Left colon (tissue), 2 donors: Measurements from ENCODE around the gene ADCY4. TPM values are rescaled to one million over a fixed set of nuclear protein-coding genes. Genes with fewer than 3 reads are reported as not detected.

Source experiments
- ATAC-seq: fragments of 200-7000 bp; cut with Tn5 transposase; one replicate; pipeline ENCODE4 v1.9.1; 2020; ENCODE audit warnings: mild to moderate bottlenecking, moderate library complexity
- DNase-seq, 2 donors: peaks; one replicate each; pipeline ENCODE4 v3.0.0-alpha.2; 2020
- intact Hi-C, 2 donors: fragments of 100-400 bp; cut with DNase I in 1 of 2; cut with micrococcal nuclease in 1 of 2; formaldehyde crosslinking; loops; one replicate each; pipeline versions ENCODE4 v1.11.2 to v1.14.0; 2022; cut with DNase I, micrococcal nuclease
- total RNA-seq, 2 donors: library from RNA; stranded (reverse); fragmentation: NEBNext Ultra II Directional; extraction: Animal tissue kit (Norgen Biotek cat#: 25700); gene quantifications; one replicate each; pipeline ENCODE4 v1.2.1, GENCODE V29; 2021
- donor health status: DM: no; HTN: no; CAD: no.
- donor health status: DM: yes; HTN: yes; CAD: no.

Gene ADCY4
- total RNA-seq, 2 donors from 2014 or later: 10.1 to 16.4 TPM

DNA sequence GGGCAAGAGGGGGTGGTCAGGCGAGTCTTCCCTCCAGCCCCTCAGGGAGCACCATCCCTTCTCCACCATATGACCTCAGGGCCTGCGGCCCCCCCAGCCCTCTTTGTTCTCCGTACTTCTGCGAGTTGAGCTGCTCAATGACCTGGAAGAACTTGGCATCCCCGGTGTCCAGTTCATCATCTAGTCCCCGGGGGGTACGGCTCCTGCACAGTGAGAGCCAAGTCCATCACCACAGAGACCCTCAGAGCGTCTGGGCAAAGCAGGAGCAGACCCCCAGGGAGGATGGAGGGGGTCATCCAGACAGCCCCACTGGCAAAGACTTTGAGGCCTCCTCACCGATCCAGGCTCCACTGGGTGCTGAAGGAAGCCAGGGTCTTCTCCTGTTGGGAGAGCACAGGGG, 8.9 kb downstream of the ADCY4 start:
- ATAC-seq: no peak
- DNase-seq: no peak
- intact Hi-C loops: no loop called here

DNA sequence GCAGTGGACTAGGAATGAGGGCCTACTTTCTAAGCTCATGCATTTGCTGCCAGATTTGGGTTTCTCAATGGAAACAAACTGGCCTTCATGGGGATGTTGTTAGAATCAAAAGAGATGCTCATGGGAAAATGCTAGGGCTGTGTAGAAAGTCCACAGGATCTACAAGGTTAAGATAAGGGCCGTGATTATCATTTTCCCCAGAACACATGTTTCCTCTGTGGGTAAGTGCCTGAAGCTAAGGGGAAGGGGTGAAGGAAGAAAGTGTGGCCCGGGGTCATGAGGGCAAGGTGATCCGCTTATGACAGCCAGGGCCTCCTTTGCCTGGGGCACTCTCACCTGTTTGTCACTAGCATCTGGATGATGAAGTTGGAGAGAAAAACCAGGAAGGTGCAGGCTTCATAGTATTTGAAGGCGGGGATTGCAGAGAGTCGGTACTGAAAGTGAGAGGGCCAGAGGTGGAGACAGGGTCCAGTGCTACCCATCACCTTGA, 9.8 kb downstream of the ADCY4 start:
- DNase-seq: no peak
- intact Hi-C loops: no loop called here
- no peak for ATAC-seq

DNA sequence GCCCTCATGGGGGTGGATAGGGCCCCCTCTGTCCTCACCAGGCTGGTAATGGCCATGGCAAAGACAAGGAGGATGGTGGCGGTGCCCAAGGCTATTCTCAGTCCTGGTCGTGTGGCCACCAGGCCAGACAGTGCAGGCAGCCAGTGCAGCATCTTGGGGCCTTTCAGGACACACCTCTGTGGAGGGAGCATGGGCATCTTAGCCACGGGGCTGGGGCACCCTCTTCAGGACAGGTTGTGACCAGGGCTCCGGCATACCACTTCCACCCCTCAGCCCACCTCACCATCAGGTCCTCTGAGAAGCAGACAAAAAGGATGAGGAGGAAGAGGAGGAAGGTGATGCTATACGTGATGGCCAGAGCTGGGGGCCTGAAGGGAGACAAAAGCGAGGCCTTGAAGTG, 10.8 kb downstream of the ADCY4 start:
- DNase-seq: no peak
- no peak for ATAC-seq
- intact Hi-C loops: no loop called here

DNA sequence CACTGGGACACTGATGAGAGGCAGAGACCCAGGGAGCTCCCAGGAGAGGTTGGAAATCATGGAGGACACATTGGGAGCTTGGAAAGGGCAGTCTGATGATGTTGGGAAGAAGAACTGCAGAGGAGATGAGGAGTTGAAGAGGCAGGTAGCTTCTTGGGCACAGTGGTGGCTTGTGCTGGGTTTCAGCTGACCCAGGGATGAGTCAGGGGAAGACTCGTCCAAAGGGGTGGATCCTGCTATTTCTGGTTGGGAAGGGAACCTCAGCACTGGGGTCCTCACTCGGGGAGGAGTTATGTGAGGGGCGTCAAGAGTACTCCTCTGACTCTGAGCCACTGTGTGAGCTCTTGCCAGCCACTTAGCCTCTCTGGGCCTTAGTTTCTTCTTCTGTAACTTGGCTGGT, 11.5 kb downstream of the ADCY4 start:
- ATAC-seq: no peak
- no peak for DNase-seq
- intact Hi-C loops: no loop called here

DNA sequence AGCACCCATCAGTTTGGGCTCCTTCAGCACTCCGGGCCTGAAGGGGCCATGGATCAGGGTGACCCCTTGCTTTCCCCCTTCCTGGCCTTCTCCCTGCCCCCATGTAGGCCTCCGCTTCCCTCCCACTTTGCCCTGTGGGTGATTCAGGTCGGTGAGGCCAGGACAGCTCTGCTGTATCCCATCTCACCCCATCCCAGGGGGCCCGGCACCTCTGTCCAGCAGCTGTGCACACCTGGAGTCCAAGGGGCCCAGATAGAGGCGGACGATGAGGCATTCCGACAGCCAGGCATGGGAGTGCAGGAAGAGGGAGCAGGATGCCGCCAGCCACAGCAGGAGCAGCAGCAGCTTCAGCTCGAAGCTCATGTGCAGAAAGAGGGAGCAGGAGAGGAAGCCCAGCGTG, 12.2 kb downstream of the ADCY4 start:
- DNase-seq: no peak
- no peak for ATAC-seq
- intact Hi-C loops: no loop called here

DNA sequence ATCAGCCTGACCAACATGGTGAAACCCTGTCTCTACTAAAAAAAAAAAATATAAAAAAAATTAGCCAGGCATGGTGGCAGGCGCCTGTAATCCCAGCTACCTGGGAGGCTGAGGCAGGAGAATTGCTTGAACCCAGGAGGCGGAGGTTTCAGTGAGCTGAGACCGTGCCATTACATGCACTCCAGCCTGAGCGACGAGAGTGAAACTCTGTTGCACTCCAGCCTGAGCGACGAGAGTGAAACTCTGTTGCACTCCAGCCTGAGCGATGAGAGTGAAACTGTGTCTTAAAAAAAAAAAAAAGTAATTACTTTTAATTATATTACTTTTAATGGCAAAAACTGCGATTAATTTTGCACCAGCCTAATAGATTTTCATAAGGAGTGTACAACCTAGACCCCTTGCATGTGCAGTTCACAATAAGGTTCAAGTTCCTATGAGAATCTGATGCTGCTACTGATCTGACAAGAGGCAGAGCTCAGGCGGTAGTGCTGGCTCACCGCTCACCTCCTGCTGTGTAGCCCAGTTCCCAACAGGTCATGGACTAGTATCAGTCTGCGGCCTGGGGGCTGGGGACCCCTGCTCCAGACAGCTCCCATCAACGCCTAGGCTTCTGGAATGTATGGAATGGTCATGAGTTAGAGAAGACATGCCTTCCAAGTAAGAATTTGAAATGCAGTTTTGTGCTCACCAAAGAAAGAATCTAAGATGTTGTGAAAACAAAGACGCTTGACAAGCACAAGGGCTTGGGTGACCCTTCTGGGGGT, 13.5 kb downstream of the ADCY4 start:
- peak in 1 of 2 donors; percentile 2 for DNase-seq
- intact Hi-C loops: no loop called here
- ATAC-seq: no peak

DNA sequence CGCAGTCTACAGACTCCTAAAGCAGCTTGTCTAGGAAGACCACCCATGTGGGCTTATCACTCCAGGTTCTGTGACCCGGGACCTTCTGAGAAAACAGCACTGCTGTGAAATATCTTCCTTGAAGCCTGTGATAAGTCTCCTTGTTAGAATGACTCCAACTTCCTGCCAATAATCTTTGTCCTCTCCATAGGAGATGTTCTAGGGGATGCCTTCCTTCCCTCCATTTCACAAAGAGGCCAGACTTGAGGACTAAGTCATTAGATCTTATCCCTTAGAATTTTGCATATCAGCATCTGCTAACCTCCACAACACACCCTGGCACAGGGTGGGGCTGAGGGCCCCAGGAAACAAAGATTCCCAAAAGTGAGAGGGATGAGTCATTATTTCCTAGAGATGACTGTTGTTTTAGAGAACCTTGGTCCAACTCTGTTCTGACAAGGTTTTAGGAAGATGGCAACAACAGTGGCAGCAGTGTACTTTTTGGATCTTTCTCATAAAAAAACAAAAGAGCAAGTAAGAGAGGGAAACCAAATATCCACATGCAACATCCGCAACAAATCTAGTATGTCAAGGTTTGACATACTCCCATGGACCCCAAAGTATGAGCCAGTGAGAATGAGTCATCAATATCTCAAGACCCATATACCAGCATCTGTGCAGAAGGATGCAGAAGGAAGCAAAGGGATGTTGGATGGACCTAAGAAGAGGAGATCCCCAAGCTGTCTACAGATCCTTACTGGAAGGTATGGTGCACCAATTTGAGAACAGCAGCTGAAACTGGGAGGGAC, 17.5 kb downstream of the ADCY4 start:
- ATAC-seq: no peak
- DNase-seq: no peak

DNA sequence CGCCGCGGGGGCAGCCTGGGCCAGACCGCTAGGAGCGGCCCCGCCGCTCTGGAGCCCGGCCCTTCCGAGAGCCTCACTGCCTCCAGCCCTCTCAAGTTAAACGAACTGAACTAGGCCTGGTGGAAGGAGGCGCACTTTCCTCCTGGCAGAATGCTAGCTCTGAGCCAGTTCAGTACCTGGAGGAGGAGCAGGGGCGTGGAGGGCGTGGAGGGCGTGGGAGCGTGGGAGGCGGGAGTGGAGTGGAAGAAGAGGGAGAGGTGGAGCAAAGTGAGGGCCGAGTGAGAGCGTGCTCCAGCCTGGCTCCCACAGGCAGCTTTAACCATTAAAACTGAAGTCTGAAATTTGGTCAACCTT, 18.3 kb downstream of the ADCY4 start:
- peak; percentile 13 for ATAC-seq
- DNase-seq: no peak

More for the DNA sequence above, 17.5 kb downstream of the ADCY4 start:
- intact Hi-C loops: no loop called here

DNA sequence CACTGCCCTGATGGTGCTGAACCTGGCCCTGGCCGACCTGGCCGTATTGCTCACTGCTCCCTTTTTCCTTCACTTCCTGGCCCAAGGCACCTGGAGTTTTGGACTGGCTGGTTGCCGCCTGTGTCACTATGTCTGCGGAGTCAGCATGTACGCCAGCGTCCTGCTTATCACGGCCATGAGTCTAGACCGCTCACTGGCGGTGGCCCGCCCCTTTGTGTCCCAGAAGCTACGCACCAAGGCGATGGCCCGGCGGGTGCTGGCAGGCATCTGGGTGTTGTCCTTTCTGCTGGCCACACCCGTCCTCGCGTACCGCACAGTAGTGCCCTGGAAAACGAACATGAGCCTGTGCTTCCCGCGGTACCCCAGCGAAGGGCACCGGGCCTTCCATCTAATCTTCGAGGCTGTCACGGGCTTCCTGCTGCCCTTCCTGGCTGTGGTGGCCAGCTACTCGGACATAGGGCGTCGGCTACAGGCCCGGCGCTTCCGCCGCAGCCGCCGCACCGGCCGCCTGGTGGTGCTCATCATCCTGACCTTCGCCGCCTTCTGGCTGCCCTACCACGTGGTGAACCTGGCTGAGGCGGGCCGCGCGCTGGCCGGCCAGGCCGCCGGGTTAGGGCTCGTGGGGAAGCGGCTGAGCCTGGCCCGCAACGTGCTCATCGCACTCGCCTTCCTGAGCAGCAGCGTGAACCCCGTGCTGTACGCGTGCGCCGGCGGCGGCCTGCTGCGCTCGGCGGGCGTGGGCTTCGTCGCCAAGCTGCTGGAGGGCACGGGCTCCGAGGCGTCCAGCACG, 18.9 kb downstream of the ADCY4 start:
- DNase-seq (peak; percentile 68 to 78), ATAC-seq (peak; percentile 76)
- intact Hi-C loops: no loop called here

More for the DNA sequence above, 18.3 kb downstream of the ADCY4 start:
- intact Hi-C loops: no loop called here

DNA sequence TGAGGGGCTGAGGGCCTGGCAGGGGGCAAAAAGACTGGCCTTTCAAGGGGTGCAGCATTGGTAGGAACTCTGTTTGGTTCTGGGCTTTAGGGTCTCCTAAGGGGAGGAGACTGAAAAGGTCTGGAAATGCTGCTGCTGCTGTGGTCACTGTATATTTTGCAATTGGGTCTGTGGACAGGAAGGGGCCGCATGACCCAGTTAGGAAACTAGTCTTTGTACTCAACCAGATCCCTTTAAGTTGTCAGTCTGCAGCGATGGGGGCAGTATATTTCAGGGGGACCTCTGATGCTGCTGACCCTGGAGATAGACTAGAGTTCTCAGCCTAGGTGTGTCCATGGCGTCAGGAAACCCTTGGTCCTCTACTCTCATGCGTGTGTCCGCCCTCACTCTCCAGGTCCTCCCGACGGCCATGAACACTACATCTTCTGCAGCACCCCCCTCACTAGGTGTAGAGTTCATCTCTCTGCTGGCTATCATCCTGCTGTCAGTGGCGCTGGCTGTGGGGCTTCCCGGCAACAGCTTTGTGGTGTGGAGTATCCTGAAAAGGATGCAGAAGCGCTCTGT, 19.5 kb downstream of the ADCY4 start:
- ATAC-seq: no peak
- DNase-seq: no peak
- intact Hi-C loops: no loop called here

DNA sequence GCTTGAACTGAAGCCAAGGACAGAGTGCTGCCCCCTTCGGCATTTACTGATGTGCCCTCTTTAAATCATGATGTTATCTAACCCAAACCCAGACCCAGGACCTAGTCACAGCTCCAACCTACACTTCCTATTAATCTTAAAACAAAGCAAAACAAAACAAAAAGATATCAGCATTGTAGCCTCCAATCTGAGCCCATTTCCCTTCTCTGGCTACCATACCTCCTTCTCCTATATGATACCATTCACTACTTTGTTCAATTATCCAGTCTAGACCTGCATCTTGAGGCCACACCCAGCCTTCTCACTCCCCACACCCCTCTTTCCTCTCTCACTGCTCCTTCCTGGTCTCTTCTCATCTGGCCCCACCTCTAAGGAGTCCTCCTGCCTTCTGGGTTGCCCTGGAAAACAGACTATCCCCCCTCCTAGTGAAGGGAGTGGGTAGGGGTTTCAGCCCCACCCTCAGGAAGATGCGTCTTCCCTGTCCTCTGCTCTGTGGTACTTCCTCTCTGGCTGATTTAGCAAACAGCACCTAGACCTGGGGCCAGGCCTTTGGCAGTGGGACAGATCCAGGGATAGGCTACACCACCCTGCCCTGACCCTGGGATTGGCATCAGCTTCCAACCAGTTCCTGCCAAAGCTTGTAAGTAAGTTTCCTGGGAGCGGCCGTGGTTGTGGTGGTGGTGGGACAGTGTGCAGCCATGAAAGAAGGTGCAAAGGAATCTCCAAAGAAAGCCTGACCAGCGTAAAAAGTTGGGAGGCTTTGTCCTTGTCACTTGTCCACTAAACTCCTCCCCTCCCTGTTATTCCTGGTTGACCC, 20.3 kb downstream of the ADCY4 start:
- intact Hi-C loops: no loop called here
- no peak for ATAC-seq
- no peak for DNase-seq

DNA sequence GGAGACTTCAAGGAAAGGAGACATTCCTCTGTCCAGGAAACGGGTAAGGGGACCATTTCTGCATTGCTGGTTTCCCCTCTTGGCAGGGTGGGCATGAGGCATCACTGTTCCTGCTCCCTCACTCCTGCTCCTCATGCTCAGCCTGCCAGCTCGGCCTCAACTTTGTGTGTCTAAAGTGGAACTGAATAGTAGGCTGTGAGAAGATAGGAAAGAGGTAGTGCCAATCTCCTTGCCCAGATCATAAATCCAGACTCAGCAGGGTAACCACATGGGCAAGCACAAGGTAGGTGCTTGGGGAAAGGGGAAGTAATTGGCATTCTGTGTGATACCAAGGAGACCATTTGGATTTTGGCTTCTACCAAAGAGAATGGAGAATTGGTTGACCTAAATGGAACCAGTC, 21.0 kb downstream of the ADCY4 start:
- DNase-seq: no peak
- intact Hi-C loops: no loop called here
- ATAC-seq: no peak

DNA sequence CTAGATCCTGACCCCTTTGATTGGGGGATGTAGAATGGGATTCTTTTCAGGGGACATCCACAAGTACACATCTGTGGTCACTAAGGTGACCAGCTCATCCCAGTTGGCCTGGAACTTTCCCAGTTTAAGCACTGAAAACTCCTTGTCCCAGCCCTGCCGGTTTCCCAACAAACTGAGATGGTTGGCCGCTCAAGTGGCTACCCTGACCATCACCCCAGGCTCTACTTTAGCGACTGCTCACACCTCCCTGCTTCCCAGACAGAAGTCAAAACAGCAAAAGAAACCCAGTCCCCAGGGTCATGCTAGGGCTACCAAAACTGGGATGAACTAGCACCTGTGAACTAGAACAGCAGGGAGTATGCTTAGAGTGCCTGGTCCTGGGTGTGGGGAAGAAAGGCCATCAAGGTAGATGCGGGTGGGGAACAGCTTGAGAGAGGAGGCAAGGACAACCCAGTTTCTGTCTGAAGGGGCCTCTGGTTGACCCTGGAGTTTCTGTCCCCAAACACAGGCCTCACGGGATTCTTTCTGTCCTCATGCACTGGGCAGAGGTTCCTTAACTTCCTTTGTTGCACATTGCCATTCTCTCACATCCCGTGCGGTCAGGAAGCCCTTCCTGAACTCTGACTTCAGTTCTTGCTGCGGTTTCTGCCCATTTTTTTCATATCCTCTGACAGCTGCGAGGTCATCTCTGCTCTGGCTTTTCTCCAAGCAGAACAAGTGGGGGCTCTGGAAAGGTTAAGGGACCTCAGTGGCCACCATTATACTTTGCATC, 21.9 kb downstream of the ADCY4 start:
- intact Hi-C loops: no loop called here
- peak in 1 of 2 donors; percentile 64 for DNase-seq
- no peak for ATAC-seq

DNA sequence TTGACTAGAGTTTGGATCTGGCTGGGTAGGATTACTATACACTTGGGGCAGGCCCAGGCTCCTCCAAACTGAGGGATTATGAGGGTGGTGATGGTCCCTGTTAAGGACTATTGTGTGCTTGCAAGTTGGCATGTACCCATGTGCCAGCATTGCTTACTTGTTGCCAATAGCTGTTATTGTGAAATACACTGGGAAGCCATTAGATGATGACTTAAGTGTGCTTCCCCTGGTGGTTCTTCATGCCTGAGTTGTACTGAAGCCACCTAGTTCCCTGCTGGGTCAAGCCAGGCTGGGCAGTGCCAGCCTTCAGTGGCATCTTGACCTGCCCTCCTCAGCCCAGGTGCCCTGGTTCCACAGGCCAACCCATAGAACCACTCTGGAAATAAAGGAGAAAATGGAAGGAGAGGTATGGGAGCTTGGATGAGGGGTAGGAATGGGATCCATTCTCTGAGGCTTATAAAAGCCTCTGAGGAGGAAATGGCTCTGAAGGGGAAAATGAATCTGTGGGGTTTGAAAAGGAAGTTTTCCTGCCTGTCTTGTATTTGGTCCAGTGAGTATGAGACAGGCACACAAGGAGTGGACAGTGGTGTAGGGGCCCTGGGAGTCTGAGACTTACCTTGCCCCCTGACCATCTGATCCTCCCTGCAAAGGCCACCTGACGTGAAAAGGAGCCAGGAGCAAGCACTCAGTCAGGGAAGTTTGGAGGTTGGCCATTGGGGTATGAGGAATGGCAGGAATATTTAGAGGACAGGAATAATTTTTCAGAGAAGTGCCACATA, 22.8 kb downstream of the ADCY4 start:
- intact Hi-C loops: no loop called here
- ATAC-seq (no peak), DNase-seq (no peak)

DNA sequence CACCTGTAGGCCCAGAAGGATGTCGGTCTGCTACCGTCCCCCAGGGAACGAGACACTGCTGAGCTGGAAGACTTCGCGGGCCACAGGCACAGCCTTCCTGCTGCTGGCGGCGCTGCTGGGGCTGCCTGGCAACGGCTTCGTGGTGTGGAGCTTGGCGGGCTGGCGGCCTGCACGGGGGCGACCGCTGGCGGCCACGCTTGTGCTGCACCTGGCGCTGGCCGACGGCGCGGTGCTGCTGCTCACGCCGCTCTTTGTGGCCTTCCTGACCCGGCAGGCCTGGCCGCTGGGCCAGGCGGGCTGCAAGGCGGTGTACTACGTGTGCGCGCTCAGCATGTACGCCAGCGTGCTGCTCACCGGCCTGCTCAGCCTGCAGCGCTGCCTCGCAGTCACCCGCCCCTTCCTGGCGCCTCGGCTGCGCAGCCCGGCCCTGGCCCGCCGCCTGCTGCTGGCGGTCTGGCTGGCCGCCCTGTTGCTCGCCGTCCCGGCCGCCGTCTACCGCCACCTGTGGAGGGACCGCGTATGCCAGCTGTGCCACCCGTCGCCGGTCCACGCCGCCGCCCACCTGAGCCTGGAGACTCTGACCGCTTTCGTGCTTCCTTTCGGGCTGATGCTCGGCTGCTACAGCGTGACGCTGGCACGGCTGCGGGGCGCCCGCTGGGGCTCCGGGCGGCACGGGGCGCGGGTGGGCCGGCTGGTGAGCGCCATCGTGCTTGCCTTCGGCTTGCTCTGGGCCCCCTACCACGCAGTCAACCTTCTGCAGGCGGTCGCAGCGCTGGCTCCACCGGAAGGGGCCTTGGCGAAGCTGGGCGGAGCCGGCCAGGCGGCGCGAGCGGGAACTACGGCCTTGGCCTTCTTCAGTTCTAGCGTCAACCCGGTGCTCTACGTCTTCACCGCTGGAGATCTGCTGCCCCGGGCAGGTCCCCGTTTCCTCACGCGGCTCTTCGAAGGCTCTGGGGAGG, 23.9 kb downstream of the ADCY4 start, which contains the start of gene LTB4R:
LTB4R (plus strand) TSS at position 857 of the 959 bp plus-strand sequence. CDS start 4,150 bp downstream, outside the sequence.
- intact Hi-C loops: no loop called here
- peak; percentile 70 for ATAC-seq
- DNase-seq: peak; percentile 74 to 83

DNA sequence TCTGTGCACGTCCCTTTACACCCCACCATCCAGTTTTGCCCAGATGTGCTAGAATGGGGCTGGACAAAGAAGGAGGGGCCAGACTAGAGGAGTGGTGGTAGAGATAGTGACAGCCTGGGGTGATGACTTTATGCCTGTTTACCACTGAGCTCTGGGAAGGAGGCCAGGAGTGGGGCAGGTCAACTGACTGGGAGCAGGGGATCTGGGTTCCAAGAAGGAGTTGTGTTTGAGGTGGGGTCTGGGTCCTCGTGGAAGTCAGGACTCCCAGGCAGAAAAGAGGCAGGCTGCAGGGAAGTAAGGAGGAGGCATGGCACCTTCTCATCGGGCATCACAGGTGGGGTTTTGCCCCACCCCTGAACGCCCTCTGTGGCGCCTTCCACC, 24.6 kb downstream of the ADCY4 start:
- intact Hi-C loops: no loop called here
- ATAC-seq (peak; percentile 40), DNase-seq (peak; percentile 57 to 70)
